GM21717 (cell line): ENCODE data around the gene HDAC8.
A peak's percentile ranks its signal among the peaks of the same experiment; 100 is the strongest.
"Not testable (repeated sequence)": the region's sequence is repeated elsewhere in the genome, so short reads cannot be mapped to it uniquely, and the experiment has no call there.

Experiments
- ATAC-seq: cut with Tn5 transposase; IDR thresholded peaks from one replicate; pipeline ENCODE4 v1.9.1; 2021; ENCODE audit warnings: mild to moderate bottlenecking, moderate library complexity; ENCODE audit not compliant: unreplicated experiment

The HDAC8 gene

DNA sequence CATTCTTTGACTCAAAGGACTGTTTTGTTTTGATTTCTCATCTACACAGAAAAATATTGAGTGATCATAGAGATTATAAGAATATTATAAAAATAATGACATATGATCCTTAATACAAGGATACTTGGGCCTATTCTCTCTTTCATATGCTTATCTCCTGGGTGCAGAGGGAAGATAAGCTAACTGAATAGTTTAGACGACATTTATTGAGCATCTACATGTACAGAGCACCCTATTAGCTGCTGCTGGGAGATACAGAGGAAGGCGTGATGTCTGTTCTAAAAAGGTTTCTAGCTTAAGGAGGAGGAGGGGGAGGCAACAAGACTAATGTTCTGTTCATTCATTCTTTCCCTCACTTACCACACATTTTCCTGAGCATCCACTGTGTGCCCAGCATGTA is 106.8 kb downstream of the HDAC8 start:
- no peak for ATAC-seq

DNA sequence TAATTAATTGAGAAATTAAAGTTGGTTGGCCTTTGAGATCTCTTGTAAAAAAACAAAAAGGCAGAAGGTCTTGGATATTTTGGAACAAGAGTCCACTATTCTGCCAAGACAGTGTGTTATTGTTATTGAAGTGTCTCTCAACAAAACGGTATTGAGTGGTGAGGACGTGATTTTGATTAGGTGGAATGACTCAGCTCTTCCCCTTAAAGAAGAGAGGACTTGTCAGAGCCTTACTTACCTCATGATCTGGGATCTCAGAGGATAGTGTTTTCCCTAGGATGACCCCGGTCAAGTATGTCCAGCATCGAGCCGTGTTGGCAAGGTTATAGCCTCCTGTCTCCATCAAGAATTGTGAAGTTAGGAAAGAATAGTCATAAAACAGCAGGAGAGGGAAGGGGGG is 110.9 kb downstream of the HDAC8 start:
- no peak for ATAC-seq

DNA sequence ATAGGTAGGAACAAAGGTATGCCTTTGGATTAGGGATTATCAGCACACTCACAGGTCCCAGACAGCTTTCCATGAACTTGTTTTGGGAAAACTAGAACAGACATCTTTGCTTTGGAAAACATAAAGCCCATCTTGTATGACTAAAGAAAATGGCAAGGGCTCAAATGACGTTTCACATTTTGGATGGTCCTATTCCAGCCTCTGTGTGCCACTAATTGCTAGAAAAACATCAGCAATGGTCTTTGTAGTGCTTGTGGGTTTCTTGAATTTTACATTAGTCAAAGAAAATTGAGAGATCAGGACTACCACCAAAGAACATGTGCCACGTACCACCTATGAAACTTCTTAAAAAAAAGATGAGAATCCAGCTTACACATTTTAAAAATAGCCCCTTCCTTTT is 111.4 kb downstream of the HDAC8 start:
- no peak for ATAC-seq

DNA sequence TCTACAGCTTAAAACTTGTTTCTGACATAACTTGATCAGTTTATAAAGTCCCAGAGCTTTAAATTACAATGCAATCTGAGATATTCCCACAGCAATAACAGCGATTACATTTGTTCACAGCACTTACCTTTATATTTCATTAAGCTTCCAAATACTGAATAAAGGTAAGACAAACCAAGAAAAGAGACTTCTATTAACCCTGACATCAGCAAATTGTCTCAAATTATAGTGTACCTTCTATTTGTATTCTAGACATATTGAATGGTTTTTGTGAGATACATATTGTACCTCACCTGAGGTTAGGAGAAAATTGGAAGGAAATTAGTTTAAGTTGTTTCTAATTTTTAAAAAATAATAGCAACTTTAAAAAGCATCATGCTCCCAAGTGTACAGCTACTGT is 111.9 kb downstream of the HDAC8 start:
- no peak for ATAC-seq

DNA sequence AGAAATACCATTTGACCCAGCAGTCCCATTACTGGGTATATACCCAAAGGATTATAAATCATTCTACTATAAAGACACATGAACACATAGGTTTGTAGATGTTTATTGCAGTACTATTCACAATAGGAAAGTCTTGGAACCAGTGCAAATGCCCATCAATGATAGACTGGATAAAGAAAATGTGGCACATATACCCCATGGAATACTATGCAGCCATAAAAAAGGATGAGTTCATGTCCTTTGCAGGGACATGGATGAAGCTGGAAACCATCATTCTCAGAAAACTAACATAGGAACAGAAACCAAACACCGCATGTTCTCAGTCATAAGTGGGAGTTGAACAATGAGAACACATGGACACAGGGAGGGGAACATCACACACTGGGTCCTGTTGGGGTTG is 123.6 kb downstream of the HDAC8 start:
- not testable (repeated sequence) for ATAC-seq

DNA sequence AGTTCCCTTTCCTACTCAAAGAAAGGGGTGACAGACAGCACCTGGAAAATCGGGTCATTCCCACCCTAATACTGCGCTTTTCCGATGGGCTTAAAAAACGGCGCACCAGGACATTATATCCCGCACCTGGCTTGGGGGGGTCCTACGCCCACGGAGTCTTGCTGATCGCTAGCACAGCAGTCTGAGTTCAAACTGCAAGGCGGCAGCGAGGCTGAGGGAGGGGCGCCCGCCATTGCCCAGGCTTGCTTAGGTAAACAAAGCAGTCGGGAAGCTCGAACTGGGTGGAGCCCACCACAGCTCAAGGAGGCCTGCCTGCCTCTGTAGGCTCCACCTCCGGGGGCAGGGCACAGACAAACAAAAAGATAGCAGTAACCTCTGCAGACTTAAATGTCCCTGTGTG is 131.9 kb downstream of the HDAC8 start:
- ATAC-seq, result not testable (repeated sequence)

DNA sequence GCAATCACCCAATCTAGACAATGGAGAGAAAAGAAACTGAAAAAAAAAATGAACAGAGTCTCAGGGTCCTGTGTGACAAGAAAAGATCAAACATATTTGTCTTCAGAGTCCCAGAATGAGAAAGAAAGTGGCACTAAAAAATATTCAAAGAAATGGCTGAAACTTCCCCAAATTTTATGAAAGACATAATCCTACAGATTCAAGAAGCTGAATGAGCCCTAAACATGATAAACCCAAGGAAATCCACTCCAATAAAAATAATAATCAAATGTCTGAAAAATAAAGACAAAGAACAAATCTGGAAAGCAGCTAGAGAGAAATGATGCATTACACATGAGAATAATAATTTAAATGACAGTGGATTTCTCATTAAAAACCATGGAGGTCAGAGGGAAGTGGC is 136.6 kb downstream of the HDAC8 start:
- ATAC-seq, result no peak

DNA sequence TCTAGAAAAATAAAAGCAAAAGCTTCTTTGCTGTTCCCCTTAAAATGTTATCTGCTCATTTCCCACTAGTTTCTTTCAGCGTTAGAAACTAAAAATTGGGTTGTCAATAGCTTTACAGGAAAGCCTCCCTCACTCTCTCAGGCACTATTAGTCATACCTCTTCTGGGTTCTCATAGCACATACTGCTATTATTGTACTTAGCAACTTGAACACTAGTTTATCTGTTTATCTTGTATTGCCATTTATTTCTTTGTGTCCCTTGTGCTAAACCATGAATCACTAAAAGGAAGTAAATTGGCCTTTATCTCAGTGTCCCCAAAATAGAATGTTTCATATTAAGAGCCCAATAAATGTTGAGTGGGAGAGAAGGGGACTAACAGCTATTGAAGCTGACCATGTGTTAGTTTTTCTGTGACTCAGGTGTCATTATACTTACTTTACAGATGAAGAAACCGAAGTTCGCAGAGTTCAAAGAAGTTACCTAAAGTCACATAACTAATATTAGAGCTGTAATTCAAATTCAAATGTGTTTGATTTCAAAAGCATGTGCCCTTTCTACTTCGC is 142.2 kb downstream of the HDAC8 start:
- no peak for ATAC-seq

DNA sequence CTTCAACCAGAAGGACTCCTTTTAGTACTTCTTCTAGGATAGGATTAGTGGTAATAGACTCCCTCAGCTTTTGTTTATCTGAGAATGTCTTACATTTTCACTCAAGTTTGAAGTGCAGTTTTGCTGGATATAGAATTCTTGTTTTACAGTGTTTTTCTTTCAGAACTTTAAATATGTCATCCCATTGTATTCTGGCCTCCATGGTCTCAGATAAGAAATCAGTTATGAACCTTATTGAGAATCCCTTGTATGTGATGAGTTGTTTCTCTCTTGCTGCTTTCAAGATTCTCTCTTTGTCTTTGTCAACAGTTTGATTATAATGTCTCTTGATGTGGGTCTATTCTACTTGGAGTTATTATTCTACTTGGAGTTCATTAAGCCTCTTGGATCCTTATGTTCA is 150.8 kb downstream of the HDAC8 start:
- ATAC-seq, result no peak

DNA sequence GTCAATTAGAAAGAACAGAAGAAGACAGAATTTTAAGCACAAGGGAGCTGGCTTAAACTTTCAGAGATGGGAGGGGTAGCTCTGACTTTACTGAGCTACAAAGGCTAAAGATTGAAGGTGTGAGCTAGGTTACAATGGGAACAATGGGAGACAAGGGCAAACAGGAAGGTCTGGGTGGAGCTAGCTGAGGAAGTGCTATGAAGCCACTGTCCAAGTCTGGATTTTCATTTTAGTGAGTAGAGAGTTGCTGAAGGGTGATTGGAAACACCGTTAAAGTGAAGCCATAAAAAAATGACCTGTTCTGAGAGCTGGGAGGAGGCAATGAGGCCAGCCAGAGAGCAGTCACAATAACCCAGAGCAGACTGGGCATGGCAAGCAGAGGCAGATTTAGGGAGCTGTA is 162.7 kb downstream of the HDAC8 start:
- no peak for ATAC-seq

DNA sequence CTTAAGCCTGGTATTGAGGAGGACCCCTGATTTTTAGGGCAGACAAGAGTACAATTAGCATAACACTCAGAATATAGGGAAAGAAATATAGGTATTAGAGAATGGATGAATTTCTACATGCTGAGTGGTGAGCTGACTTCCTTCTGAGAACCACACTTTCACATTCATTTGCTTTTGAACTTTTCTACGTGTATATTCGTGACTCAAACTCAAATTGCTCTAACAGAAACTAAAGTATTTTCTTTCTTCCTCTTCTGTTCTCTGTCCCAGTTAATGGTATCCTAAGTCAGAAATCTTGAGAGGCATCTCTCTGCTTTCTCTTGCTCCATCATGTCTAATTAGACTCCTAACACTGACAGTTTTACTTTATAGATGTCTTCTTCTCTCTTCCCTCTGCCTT is 163.8 kb downstream of the HDAC8 start:
- ATAC-seq, result peak; percentile 81

DNA sequence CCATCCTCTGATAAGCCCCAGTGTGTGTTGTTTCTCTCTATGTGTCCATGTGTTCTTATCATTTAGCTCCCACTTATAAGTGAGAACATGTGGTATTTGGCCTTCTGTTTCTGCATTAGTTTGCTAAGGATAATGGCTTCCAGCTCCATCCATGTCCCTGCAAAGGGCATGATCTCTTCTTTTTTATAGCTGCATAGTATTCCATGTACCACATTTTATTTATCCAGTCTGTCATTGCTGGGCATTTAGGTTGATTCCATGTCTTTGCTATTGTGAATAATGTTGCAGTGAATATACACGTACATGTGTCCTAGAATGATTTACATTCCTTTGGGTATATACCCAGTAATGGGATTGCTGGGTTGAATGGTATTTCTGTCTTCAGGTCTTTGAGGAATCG is 167.5 kb downstream of the HDAC8 start:
- ATAC-seq, result not testable (repeated sequence)

DNA sequence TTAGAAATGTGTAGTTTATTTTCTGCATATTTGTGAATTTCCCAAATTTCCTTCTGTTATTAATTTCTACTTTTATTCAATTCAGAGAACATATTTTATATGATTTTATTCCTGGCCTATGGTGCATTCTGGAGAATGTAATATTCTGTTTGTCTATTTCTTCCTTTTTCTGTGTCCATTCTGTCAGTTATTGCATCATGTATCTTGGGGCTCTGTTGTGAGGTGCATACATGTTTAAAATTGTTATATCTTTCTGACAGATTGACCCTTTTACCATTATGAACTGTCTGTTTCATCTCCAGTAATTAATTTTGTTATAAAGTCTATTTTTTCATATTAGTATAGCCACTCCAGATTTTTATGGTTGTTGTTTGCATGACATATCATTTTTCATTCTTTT is 170.0 kb downstream of the HDAC8 start:
- no peak for ATAC-seq

DNA sequence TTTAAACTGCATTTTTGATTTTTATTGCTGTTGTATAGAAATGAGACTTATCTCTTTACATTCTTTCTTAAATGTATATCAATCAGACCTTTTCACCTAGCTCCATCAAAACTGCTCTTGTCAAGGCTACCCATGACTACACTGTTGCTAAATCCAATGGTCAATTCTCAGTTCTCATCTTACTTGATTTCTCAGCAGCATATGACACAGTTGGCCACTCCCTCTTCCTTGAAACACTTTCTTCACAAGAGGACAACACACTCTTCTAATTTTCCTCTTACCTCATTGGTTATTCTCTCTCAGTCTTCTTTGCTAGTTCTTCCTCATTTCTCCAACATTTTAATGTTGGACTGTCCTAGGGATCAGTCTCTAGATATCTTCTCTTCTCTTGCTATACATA is 172.8 kb downstream of the HDAC8 start:
- no peak for ATAC-seq

DNA sequence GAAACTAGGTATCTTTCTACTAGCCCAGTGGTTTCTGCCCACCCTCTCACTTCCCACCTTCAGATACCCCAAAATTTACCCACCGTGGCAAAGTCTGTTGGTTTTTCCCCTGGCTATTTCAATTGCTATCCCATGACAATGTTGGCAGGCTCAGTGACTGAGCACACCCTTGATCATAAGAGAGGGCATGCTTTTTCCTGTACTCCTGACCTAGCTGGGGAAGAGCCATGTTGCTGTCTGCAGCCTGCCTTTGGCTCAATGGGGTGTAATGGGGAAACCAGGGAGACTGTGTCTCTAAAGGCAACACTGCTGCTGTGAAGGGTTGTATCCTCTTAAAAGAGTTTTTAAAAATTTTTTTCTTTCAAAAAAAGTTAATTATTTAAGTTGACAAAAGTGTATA is 176.5 kb downstream of the HDAC8 start:
- ATAC-seq, result no peak

DNA sequence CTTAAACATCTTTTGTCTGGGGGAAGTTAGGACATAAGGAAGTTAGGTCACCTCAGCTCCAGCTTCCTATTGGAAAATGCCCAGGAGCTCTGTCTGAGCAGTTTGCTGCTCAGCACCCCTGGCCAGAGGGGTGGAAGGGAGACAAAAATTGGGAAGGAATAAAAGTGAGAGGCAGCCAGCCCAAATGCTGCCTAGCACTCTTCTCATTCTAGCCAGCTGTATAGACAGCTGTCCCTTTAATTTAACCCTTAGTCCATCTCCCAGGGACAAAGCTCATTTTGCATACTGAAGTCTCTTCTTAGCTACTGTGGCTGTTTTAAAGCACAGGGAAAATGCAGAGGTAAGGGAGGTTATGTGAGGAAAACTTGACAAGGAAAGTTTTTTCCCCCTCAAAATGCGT is 177.4 kb downstream of the HDAC8 start:
- ATAC-seq, result no peak

DNA sequence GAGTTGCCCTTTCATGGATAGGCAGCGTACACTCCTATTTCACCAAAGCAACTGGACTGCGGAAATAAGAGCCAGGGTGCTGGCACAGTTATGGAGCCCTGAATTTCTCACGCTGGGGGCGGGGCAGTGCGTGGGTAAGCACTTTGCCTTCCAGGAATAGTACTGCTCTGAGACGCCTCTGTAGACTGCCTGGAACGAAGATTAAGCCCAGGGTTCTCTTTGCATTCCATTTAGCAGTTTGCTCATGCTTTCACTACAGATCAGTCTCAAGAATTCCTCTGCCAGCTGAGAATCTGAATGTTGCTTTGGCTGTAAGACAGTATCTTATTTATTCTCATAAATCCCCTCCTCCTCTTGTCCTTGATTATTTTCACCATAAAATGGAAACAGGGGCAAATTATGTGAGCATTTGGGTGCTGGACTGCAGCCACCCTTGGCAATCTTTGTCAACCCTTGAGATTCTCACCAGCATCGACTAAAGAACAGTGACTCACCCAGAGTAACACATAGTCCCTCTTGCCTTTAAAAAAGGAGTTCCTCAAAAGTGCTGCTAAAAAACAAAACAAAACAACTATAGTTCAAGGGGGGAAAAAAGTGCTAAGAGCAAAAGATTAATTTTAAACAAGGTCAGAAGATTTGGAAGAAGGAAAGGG is 178.0 kb downstream of the HDAC8 start:
- ATAC-seq, result no peak

DNA sequence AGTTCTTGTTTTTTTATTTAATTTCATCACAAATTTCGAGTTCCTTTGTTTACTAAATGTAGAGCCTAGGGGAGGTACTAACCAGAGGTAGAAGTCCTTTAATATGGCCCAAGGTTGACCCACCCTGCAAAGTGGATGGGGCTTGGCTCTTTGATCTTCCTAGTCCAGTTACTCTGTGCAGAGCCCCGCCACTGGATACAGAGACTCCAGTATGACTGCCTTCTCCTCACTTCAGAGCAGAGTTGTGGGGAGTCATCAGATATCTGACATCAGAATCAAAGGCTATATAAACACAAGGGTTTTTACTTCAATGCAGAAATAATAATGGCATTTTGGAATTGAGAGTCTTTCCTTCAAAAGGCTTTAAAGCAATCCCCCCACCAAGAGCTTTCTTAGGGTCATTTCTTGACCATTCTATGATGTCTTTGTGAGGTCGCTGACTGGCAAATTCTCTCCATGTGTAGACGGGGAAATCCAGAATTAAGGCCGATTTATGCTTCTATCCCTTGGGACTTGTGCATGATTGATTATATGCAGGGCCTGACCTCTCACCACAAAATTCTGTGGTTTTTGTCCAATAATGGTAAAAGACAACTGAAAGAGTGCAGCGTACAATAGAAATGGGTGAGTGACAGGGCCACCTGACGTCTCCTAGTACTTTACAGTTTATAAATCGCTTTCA is 178.7 kb downstream of the HDAC8 start:
- no peak for ATAC-seq

DNA sequence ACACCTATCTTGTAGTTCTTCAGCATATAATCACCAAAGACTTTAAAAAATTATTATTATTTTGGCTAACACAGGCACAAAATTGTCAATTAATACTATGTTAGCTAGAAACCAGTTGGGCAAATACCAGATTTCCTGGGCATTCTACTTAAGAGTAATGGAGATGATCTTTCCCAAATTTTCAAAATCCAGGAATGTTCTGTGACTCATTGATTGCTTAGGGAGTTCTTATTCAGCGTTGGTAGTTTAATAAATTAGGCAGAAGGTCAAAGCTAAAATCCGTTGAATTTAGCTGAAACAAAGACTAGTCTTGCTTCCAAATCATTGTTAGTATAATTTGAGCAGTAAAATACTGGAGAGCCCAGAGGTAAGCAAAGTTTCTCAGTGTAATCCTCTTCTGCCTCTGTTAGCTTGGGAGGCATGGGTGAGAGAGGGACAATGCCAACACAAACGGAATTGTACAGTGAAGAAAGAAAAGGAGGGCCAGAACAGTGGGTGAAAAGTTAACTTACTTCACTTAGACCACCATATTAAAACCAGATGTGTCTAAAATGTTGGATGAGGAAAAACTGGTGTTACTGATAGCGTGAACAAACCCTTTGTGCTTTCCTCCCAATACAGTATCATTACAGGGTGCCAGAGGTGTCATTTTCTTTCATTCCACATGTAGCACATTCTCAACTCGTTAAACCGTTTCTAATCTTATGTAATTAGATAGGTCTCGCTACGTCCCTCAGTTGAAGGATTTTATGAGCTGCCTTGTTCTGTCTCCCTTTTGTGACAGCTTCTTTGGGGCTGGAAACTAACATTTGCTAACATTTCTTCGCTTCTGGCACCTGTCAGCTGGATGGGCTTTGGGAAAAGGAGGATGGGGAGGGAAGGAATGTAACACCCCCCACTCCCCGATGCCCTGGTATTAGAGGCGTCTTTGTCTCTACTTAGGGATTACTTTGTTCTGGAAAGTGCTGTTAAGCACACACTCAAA is 179.5 kb downstream of the HDAC8 start:
- ATAC-seq, result no peak

DNA sequence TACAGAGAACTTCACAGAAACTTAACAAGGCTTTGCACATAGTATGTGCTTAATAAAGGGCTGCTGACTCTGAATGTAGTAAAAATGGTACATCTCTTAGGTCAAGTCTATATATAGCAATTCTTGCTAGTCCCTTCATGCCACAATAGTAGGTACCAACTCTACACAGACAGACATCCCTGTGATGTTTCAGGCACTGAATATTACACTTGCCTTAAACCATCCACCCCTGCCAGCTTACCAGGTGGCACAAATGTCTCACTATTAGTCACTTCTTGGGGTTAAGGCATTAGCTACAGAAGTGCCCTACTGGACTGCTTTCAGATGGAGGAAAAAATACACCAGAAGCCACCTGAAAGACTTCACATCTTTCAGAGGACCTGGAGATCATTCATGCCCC is 180.6 kb downstream of the HDAC8 start:
- ATAC-seq, result no peak

DNA sequence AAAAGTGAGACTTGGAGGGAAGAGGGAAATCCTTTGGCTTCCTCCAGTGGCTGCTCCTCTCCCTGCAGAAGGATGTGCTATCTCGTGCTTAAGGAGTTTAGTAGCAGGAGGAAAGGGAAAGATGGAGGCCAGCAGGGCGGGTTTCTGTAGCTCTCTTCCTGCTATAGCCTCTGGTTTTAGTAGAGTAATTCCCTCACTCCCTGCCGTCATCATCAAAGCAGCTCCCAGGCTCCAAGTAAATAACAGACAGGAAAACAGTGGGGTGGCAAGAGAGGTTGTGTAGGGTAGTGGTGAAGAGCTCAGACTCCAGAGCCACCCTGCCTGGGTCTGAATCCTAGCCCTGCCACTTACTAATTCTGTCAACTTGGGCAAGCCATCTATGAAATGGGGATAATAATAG is 185.4 kb downstream of the HDAC8 start:
- ATAC-seq, result no peak
